COLO829 (cell line): ENCODE results near the gene WNT8B.
A peak's percentile ranks its signal among the peaks of the same experiment; 100 is the strongest.

Source experiments
- DNase-seq: peaks from one replicate; pipeline ENCODE4 v3.0.0; 2012; ENCODE audit warnings: low spot score

The WNT8B gene, protein sequence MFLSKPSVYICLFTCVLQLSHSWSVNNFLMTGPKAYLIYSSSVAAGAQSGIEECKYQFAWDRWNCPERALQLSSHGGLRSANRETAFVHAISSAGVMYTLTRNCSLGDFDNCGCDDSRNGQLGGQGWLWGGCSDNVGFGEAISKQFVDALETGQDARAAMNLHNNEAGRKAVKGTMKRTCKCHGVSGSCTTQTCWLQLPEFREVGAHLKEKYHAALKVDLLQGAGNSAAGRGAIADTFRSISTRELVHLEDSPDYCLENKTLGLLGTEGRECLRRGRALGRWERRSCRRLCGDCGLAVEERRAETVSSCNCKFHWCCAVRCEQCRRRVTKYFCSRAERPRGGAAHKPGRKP

DNA sequence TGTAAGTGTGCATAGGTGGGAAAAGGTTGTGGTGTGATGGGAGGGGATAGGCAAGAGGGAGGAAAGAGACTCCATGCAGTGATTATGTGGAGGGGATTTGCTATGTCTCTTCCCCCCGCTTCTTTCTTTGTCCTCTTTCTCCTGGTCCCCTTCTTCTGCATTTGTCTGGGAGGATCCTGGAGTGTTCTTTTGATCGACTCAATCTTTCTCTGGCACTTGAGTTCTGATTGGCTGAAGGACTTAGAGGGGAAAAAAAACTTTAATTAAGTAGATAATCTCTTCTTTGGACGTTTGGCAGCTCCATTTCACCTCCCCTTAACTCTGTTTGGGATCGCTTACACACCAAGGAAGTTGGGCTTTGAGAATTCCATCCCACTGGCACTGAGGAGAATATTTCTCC lies at the start of gene WNT8B:
TSS of gene WNT8B (plus strand) at position 301 of the 400 bp plus-strand sequence. CDS start 160 bp downstream, outside the sequence.
- DNase-seq, result no peak

- DNase-seq, result peak; percentile 55
These were observed 49.6 kb upstream of the WNT8B start for GRCh38 chr10:100413173-100413572.

- DNase-seq, result no peak
These were observed 42.8 kb upstream of the WNT8B start for GRCh38 chr10:100419911-100420449.

- DNase-seq, result no peak
These were observed 35.4 kb upstream of the WNT8B start for GRCh38 chr10:100427374-100427773.

DNA sequence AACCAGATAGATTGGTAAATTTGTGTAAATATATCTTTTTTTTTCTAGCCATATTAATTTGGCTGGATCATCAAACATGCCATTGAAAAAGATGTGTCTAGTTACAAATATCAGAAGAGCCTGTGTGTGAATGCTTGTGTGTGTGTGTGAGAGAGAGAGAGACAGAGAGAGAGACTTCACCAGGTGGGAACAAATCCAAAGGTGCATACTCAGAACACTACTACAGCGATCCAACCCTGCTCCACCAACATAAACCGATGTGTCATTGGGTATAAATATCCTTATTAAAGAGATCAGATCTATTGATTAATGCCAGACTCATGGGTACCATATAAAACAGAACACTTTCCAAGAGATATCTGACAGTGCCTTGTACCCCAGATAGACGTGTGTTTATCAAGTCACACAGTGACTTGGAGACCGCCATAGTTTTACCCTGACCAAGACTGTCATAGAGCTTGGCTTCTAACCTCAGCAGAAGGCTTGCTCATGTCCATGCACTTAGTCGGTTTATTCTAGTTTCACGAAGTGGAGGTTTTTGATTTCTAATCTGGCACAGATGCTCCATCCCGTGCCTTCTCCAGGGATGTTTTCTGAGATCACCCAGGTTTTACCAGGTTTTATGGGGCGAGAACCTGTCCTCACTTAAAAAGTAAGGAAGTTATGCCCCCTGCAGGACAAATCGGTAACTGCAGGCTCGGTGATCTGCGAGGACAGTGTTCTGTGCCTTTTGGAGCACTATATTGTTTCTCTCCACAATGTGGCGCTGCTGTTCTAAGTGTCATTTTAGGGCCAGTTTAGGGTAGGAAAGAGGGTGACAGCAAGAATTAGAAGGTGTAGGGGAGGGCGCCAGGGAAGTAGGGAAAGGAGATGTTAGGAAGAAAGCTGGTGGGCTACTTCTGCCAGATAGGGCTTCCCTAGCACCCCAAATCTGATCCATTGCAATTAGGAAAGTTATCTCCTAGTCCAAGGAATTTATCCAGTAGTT lies 29.3 kb upstream of the WNT8B start:
- peak; percentile 73 for DNase-seq

DNA sequence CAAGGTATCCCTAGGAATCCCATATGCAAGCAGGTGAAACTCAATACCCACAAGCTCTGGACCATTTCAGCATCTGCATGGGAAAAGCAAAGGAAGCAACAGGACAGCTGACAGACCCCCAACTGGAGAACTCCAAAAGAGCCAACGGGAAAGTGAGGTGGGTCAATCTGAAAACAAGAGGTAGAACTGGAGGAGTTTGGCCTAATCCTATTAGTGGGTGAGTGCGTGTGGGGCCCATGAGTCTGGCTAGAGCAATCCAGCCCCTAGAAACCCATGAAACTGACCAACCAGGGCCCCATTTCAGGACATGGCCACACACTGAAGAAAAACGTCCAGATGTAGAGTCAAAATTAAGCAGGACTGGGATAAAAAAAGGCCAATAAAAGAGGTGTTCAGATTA lies 26.6 kb upstream of the WNT8B start:
- no peak for DNase-seq

DNA sequence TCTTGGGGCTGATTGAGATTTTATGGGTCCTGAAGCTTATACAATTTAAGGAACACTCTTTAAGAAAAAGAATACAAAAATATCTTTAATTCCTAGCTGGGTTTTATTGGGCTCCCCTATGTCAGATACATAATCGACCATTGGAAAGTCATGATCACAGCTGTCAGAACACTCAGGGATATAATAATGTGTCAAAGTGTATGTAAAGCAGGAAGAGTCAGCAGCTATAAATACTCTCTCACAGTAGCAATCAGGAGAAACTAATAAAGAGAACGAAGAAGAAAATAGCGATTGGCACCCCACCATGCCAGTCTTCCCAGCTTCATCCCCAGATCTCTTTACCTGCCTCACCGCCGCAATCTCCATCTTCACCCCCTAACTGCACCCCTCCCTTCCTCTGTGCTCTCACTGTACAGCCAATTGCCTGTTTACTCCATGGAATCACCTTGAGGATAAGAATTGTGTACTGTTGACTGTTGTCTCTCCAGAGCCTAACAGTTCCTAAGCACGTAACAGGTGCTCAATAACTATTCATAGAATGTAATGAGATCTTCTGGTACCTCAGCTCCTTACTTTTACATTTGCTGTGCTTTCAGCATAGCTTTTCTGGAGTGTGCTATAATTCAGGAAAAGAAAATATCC lies 24.0 kb upstream of the WNT8B start:
- no peak for DNase-seq

- DNase-seq, result no peak
These were observed 20.3 kb upstream of the WNT8B start for GRCh38 chr10:100442548-100442947.

DNA sequence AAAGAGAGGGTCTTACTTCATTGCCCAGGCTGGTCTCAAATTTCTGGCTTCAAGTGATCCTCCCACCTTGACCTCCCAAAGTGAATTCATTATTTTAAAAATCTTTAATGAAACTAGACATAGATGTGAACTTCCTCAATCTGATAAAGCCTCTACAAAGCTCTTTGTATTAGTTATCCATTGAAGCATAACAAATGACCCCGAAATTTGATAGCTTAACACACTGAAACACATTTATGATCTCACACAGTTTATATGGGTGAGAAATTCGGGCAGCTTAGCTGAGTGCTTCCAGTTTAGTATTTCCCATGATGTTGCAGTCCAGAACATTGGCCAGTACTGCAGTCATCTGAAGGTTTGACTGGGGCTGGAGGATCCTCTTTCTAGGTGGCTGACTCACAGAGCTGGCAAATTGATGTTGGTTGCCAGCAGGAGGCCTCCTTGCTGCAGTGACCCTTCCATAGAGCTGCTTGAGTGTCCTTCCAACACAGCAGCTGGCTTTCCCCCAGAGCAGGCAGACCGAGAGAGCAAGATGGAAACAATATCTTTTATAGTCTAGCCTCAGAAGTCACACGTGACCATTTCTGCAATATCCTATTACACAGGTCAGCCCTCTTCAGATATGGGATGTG lies 16.6 kb upstream of the WNT8B start:
- no peak for DNase-seq

DNA sequence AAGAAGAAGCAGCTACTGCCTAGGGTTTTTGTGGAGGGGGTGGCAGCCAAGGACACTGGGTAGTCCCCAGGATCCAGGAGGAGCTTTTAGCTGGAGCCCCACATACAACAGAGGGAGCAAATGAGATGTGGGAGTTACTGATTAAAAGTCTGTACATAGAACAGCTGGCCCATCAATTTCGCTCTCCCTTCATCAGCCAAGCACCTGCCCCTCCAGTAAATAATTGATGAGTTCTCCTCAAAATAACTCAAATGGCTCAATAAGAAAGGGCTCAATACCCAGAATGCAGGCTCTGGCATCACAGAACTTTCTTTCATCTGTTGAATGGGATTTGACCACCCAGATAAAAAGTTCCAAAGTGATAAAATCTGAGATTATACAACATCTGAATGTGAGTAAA lies 15.1 kb upstream of the WNT8B start:
- no peak for DNase-seq

GRCh38 chr10:100448951-100449350 lies 13.9 kb upstream of the WNT8B start:
- DNase-seq, result no peak

DNA sequence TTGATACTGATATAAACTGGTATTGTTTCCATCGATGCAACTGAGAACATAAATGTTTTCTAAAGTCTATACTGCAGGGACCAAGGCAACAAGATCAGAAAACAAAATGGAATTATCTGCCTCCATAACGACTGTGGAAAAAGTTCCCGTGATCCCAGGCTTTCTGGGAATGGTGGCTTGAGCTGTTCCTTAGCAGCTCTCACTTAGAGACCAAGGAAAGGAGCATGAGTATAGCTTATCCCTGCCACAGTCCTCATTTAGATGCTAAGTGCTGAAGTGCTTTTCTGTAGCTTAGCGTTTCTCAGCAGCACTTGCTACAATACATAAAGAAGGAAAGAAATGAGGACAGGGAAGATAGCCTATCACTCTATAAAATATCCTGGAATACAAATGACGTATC lies 5.5 kb downstream of the WNT8B start:
- no peak for DNase-seq

DNA sequence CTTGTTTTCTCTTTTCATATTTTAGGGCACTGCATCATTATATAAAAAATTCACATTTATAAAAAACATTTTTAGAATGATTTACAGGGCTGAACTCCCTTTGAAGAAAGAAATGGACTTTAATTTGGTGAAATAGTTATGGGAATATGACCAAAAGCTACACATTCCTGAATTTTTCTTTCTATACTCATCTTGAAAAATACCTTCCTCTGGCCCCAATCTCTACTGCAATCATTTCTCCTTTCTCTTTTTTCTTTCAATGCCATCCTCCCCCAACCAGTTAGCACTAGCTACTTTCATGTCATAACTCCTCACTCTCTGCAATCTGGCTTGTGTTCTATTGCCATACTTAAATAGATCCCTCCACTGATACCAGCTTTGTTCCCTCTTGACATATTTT lies 6.2 kb downstream of the WNT8B start:
- DNase-seq, result no peak

DNA sequence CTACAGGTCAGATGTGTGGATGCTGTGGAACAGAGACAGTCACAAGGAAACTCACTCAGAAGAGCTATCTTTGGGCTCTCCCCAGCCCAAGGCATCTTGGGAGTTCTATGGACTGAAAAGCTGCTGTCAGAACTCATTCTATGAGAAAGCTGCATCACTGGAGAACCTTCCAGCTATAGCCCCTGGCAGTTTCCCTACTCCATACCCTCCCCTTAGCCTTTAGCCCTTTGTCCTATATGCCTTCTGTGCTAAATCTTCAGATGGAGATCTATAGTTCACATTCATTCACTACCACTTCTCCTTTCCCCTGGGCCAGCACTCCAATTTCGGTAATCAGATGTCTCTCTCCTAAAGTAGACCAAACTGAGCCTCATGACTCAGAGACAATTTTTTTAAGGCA lies 6.9 kb downstream of the WNT8B start:
- DNase-seq, result no peak

GRCh38 chr10:100470367-100470766 lies 7.6 kb downstream of the WNT8B start:
- no peak for DNase-seq

DNA sequence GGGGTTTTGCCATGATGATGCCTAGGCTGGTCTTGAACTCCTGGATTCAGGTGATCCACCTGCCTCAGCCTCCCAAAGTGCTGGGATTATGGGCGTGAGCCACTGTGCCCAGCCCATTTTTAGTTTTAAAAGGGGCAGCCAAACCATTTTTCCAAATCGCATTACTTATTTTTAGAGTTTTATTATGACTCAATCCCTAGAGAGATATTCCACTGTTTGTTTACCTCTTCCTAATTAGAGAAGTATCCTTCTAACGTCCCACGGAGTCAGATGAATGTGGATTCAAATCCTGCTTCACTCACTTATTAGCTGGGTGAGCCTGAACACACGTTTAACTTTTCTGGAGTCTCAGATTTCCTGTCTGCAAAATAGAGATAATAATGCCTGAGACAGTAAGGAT lies 15.2 kb downstream of the WNT8B start:
- DNase-seq, result no peak

GRCh38 chr10:100479037-100479436 lies 16.2 kb downstream of the WNT8B start:
- no peak for DNase-seq

- no peak for DNase-seq
These were observed 17.2 kb downstream of the WNT8B start for GRCh38 chr10:100480002-100480401.

GRCh38 chr10:100481462-100482081 lies 18.8 kb downstream of the WNT8B start:
- DNase-seq, result peak; percentile 75

DNA sequence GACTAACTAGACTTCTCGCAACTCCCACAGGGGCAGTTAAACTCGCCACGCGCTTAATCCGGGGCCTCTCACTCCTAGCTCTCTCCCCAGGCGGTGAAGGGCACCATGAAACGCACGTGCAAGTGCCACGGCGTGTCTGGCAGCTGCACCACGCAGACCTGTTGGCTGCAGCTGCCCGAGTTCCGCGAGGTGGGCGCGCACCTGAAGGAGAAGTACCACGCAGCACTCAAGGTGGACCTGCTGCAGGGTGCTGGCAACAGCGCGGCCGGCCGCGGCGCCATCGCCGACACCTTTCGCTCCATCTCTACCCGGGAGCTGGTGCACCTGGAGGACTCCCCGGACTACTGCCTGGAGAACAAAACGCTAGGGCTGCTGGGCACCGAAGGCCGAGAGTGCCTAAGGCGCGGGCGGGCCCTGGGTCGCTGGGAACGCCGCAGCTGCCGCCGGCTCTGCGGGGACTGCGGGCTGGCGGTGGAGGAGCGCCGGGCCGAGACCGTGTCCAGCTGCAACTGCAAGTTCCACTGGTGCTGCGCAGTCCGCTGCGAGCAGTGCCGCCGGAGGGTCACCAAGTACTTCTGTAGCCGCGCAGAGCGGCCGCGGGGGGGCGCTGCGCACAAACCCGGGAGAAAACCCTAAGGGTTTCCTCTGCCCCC lies 19.5 kb downstream of the WNT8B start:
- DNase-seq, result peak; percentile 19

GRCh38 chr10:100482834-100483185 lies 20.0 kb downstream of the WNT8B start:
- DNase-seq, result no peak
